Pancreas (tissue), 10 donors: ENCODE data around the gene FLYWCH2. TPM values are rescaled to one million over a fixed set of nuclear protein-coding genes. Genes with fewer than 3 reads are reported as not detected.

Source experiments
- ATAC-seq, 4 donors: fragments of 200-7000 bp; cut with Tn5 transposase; one replicate each; pipeline versions ENCODE4 v1.8.0 to v1.9.1; 2020; ENCODE audit warnings: mild to moderate bottlenecking in 4 of 4, moderate library complexity in 4 of 4
- DNase-seq, 6 donors: peaks; one replicate each; pipeline ENCODE4 v3.0.0-alpha.2; 2020
- FAIRE-seq: peaks from 2 replicates; lab custom pipeline; 2012; peaks lifted over from hg19 to GRCh38; lab: Jason Lieb, UNC
- H3K27ac ChIP-seq, 4 donors: fragments of 200-600 bp; sonication (generic); 1 replicate in 3 of 4; 2 replicates in 1 of 4; pipeline versions ENCODE4 v1.5.0 to v1.8.0; 2020
- H3K27me3 ChIP-seq, 4 donors: fragments of 200-600 bp; one replicate each; pipeline ENCODE4 v1.8.0; 2021
- H3K36me3 ChIP-seq, 3 donors: fragments of 200-600 bp; sonication (generic) in 1 of 3; one replicate each; pipeline versions ENCODE4 v1.5.0 to v1.8.0; 2020 to 2021
- H3K4me1 ChIP-seq, 3 donors: fragments of 200-600 bp; one replicate each; pipeline ENCODE4 v1.8.0; 2021
- H3K4me3 ChIP-seq, 4 donors: fragments of 200-600 bp; sonication (generic) in 2 of 4; one replicate each; pipeline versions ENCODE4 v1.5.0 to v1.8.0; 2020 to 2021
- H3K9me3 ChIP-seq, 4 donors: fragments of 200-600 bp; one replicate each; pipeline ENCODE4 v1.8.0; 2021
- WGBS, 2 donors: extraction: QIAGEN DNeasy Blood & Tissue Kit; methylation state at CpG; one replicate each; pipeline ENCODE4 v1.1.7; 2013; 5-methylcytosine and 5-hydroxymethylcytosine counted together
- intact Hi-C, 3 donors: fragments of 100-400 bp; cut with DNase I; formaldehyde crosslinking; loops; one replicate each; pipeline versions ENCODE4 v1.11.1 to v1.14.2; 2022
- polyA plus RNA-seq, 2 donors: library from polyadenylated mRNA; stranded (reverse); fragments of 200-250 nt; gene quantifications; one replicate each; pipeline ENCODE4 v1.2.3, GENCODE V29; 2013
- total RNA-seq, 6 donors: library from RNA; stranded (reverse); fragmentation: NEBNext Ultra II Directional in 4 of 6; extraction: Animal tissue kit (Norgen Biotek cat#: 25700) in 4 of 6; gene quantifications; one replicate each; pipeline versions ENCODE4 v1.2.1 to v1.2.4, GENCODE V29; 2021 to 2023
- TF ChIP-seq, protein P1 (sequence below), 4 donors: fragments of 200-600 bp; sonication (generic) in 3 of 4; IDR thresholded peaks; one replicate each; pipeline versions ENCODE4 v1.5.0 to v1.8.0; 2021; ENCODE audit warnings: antibody characterized with exemption in 4 of 4
- donor health status: healthy with polysubstance abuse.
- donor health status: DM: no; HTN: no; CAD: no; lungs with moderate emphysema.
- donor health status: DM: no; HTN: no; CAD: no.
- donor health status: control.
- donor health status: control.
- donor health status: Bipolar disorder and iron deficiency.
- donor health status: DM: yes; HTN: yes; CAD: no.
- donor health status: DM: no; HTN: no; CAD: no.
- donor health status: DM: no; HTN: no; CAD: no.
- donor health status: DM: yes; HTN: yes; CAD: no.

Gene FLYWCH2
- total and polyA plus RNA-seq, 8 donors, result 5.8 to 26.1 (median 8.4) TPM

DNA sequence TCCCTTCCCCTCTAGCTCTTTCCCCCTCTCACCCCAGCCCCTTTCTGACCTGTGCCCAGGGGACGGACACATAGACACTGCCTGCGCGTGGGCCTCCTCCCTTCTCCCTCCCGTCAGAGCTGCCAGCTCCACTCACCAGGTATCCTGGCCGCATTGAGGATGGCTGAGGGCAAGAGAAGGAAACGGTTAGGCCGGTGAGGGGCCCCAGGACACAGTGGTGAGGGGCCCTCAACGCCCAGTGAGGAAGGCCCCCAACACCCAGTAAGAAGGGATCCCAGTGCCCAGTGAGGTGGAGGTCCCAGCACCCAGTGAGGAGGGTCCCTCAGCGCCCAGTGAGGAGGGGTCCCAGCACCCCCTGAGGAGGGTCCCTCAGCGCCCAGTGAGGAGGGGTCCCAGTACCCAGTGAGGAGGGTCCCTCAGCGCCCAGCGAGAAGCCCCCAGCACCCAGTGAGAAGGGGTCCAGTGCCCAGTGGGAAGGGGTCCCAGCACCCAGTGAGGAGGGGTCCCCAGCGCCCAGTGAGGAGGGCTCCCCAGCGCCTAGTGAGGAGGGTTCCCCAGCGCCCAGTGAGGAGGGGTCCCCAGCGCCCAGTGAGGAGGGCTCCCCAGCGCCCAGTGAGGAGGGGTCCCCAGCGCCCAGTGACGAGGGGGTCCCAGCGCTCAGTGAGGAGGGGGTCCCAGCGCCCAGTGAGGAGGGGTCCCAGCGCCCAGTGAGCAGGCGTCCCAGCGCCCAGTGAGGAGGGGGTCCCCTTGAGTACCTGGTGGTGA is 26.1 kb upstream of the FLYWCH2 start:
- H3K9me3 ChIP-seq, result no peaks in the 10 kb centered on the region
- H3K4me1 ChIP-seq, result peaks cover 0 to 3% (median 0%) of the 10 kb centered on the region in 3 donors
- FAIRE-seq (no peak), ATAC-seq (no peak), DNase-seq (peak in 2 of 6 donors; percentile 53 to 77)
- intact Hi-C loops, result no loop called here
- no peaks in the 10 kb centered on the region for H3K27me3 ChIP-seq
- 77 to 80% methylated on average over 22 to 24 of the region's 24 CpGs for WGBS, 2 donors
- H3K4me3 ChIP-seq, result peak overlapping the region; percentile 36 to 59 (median 50)
- TF ChIP-seq, protein P1, sequence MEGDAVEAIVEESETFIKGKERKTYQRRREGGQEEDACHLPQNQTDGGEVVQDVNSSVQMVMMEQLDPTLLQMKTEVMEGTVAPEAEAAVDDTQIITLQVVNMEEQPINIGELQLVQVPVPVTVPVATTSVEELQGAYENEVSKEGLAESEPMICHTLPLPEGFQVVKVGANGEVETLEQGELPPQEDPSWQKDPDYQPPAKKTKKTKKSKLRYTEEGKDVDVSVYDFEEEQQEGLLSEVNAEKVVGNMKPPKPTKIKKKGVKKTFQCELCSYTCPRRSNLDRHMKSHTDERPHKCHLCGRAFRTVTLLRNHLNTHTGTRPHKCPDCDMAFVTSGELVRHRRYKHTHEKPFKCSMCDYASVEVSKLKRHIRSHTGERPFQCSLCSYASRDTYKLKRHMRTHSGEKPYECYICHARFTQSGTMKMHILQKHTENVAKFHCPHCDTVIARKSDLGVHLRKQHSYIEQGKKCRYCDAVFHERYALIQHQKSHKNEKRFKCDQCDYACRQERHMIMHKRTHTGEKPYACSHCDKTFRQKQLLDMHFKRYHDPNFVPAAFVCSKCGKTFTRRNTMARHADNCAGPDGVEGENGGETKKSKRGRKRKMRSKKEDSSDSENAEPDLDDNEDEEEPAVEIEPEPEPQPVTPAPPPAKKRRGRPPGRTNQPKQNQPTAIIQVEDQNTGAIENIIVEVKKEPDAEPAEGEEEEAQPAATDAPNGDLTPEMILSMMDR (IDR thresholded peaks at IDR 0.05), result no peak
- H3K27ac ChIP-seq, result peak overlapping the region; percentile 93 to 97 (median 96)
- no peaks in the 10 kb centered on the region for H3K36me3 ChIP-seq

DNA sequence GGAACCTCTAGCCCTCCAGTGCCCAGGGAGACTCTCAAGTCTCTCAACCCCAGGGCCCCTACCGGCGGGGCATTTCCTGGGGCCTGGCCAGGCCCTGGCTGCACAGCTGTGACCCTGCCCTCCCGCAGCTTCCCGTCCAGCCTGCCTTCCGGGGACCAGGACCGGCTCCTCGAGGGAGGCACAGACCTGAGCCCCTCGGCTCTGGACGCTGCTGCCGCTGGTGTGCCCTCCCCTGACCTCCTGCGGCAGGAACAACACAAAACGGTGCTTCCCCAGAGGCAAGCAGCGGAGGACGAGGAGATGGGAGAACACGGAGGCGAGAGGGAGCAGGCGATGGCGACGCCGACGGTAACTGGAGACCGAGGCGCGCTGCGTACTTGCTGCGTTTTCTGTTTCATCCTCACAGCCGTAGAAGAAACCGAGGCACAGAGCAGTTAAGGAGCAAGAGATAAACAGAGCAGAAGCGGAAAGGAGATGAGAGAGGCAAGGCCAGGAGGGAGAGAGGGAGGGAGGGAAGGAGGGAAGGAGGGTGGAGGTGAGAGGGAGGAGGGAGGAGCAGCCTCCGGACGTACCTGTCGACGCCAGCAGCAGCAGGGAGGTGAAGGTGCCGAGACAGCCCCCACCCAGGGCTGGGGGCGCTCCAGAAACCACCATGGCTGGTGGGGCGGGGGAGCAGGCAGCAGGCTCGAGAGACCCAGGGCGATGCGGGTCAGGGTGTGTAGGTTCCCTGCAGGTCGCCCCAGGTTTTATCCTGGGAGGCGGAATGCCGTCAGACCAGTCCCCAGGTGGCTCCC is 25.4 kb upstream of the FLYWCH2 start, which contains the start of gene PRSS22:
PRSS22 (minus strand) TSS at position 720 of the 794 bp plus-strand sequence; CDS start at position 654, 66 bp downstream.
- peak; percentile 73 to 88 (median 79) for DNase-seq
- peak within 1 kb of the TSS; percentile 36 to 59 (median 50) for H3K4me3 ChIP-seq
- TF ChIP-seq, protein P1 (IDR thresholded peaks at IDR 0.05), result no peak
- ATAC-seq, result peak; percentile 74 to 84 (median 80)
- FAIRE-seq, result no peak
- peaks cover 0 to 3% (median 0%) of the 10 kb centered on the region in 3 donors for H3K4me1 ChIP-seq
- H3K9me3 ChIP-seq, result no peaks in the 10 kb centered on the region
- WGBS, 2 donors, result 8 to 18% methylated on average over 38 to 42 of the region's 42 CpGs
- intact Hi-C loops, result no loop called here
- H3K36me3 ChIP-seq, result no peaks in the 10 kb centered on the region
- H3K27ac ChIP-seq, result peak within 1 kb of the TSS; percentile 93 to 97 (median 96)
- no peaks in the 10 kb centered on the region for H3K27me3 ChIP-seq

DNA sequence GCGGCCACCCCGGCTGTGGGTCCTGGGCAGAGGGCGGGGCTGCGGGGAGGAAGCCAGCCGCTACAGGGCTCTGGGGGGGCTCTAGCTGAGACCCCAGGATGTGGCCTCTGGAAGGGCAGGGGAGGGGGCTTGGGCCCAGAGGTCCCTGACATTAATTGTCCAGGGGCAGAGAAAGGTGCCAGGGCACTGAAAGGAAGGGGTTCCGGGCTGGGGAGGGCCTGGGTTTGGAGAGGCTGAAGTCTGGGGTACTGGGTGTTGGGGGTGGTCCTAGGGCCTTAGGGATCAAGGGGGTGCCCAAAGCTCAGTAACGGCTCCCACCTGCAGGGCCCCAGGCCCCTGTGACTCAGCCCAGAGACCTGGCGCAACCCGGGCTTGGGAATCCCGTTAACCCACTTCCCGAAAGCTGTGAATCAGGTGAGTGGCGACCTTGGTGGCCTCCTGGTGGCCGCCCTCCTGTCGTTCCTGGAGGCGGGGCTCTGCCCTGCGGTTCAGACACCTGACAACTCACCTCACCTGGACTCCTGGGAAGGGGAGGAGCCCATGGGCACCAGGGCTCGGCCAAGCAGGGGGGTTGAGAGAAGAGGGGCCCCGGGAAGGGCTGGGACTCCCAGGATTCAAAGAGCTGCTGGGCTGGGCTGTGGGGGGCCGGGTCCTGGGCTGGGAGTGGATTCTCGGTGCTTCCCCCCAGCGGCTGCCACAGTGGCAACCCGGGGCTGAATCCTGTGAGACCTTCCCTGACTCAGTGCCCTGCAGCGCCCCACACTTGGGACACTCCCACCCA is 24.6 kb upstream of the FLYWCH2 start:
- TF ChIP-seq, protein P1 (IDR thresholded peaks at IDR 0.05), result peak; percentile 9 to 60 (median 38)
- peak; percentile 91 to 96 (median 95) for ATAC-seq
- no peak for FAIRE-seq
- peak overlapping the region; percentile 93 to 97 (median 96) for H3K27ac ChIP-seq
- WGBS, 2 donors, result 3 to 4% methylated on average over 18 to 23 of the region's 23 CpGs
- H3K36me3 ChIP-seq, result no peaks in the 10 kb centered on the region
- H3K4me3 ChIP-seq, result peak overlapping the region; percentile 36 to 59 (median 50)
- intact Hi-C loops, result no loop called here
- DNase-seq, result peak; percentile 88 to 97 (median 96)
- H3K4me1 ChIP-seq, result peaks cover 0 to 3% (median 0%) of the 10 kb centered on the region in 3 donors
- no peaks in the 10 kb centered on the region for H3K27me3 ChIP-seq
- no peaks in the 10 kb centered on the region for H3K9me3 ChIP-seq

DNA sequence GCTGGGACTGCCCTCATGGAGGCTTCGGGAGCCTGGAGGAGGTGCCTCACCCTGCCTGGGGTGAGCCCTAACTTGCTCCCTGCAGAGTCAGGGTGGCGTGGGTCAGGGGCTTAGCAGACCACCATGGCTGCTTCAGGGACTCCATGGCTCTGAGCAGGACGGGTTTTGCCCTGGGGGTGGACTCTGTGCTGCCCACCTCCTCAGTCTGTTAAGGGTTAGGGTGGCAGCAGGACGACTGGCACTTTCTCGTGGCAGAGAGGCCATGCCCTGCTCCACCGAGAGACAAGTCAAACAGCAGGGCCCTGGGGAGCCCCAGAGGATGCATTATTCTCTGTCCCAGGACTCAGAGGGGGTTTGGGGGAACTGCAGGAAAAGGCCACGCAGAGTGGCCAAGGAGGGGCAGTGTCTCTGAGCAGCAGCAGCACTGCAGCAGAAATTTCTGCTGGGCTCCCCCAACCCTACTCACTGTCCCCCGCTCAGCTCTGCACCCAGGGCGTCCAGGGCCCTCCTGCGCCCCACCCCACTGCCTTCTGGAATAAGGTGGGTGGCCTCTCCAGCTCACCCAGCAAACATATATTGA is 23.2 kb upstream of the FLYWCH2 start:
- DNase-seq (peak in 1 of 6 donors; percentile 50), ATAC-seq (no peak), FAIRE-seq (no peak)
- intact Hi-C loops, result no loop called here
- 80 to 84% methylated on average over 10 of the region's 10 CpGs for WGBS, 2 donors
- TF ChIP-seq, protein P1 (IDR thresholded peaks at IDR 0.05), result no peak
- Histone ChIP-seq H3K9me3 (no peaks in the 10 kb centered on the region), H3K36me3 (no peaks in the 10 kb centered on the region), H3K27ac (no peak overlapping the region), H3K4me1 (peaks cover 0 to 3% (median 0%) of the 10 kb centered on the region in 3 donors), H3K4me3 (no peak overlapping the region), H3K27me3 (no peaks in the 10 kb centered on the region)
